CD14-positive monocyte (primary cell): ENCODE results near the gene TTC36. TPM values are rescaled to one million over a fixed set of nuclear protein-coding genes. Genes with fewer than 3 reads are reported as not detected.

Experiments
- DNase-seq, 3 donors: peaks; one replicate each; pipeline ENCODE4 v3.0.0-alpha.2; 2011 to 2022
- H2AFZ ChIP-seq: 2 replicates; pipeline ENCODE4 v1.6.0; 2012; ENCODE audit warnings: mild to moderate bottlenecking, low read depth, low read length, inconsistent platforms; ENCODE audit not compliant: insufficient read depth, poor library complexity, severe bottlenecking
- H3K27ac ChIP-seq, 2 donors: 1 replicate in 1 of 2; 2 replicates in 1 of 2; pipeline ENCODE4 v1.5.1; 2012 to 2013; ENCODE audit warnings: low read length in 2 of 2, control low read depth in 1 of 2, inconsistent platforms in 1 of 2, low read depth in 1 of 2, mild to moderate bottlenecking in 1 of 2
- H3K27me3 ChIP-seq, 2 donors: one replicate each; pipeline versions ENCODE4 v1.6.0 to v1.6.1; 2011 to 2013; ENCODE audit warnings: low read length in 2 of 2; ENCODE audit not compliant: control insufficient read depth in 2 of 2, insufficient read depth in 2 of 2
- H3K36me3 ChIP-seq, 2 donors: replicated peaks in 1 of 2; 1 replicate in 1 of 2; 2 replicates in 1 of 2; pipeline versions ENCODE4 v1.5.1 to v1.6.1; 2012 to 2013; ENCODE audit warnings: low read length in 2 of 2, control low read depth in 1 of 2, inconsistent platforms in 1 of 2, mild to moderate bottlenecking in 1 of 2; ENCODE audit not compliant: insufficient read depth in 2 of 2, control insufficient read depth in 1 of 2
- H3K4me1 ChIP-seq, 2 donors: 1 replicate in 1 of 2; 2 replicates in 1 of 2; pipeline versions ENCODE4 v1.5.1 to v1.6.1; 2012 to 2013; ENCODE audit warnings: low read length in 2 of 2, control low read depth in 1 of 2, inconsistent platforms in 1 of 2, mild to moderate bottlenecking in 1 of 2, moderate library complexity in 1 of 2; ENCODE audit not compliant: insufficient read depth in 2 of 2, control insufficient read depth in 1 of 2
- H3K4me2 ChIP-seq: replicated peaks from 2 replicates; pipeline ENCODE3; 2012; ENCODE audit warnings: low read length, moderate library complexity, mild to moderate bottlenecking; ENCODE audit not compliant: poor library complexity, severe bottlenecking; ENCODE audit errors: extremely low read depth
- H3K4me3 ChIP-seq, 3 experiments: fragments of 200-600 bp in 1 of 3; sonication (generic) in 1 of 3; replicated peaks in 1 of 3; 1 replicate in 2 of 3; 2 replicates in 1 of 3; pipeline ENCODE4 v1.5.1; 2011 to 2013; ENCODE audit warnings: low read length in 3 of 3, mild to moderate bottlenecking in 3 of 3, control low read depth in 2 of 3, low read depth in 2 of 3, inconsistent platforms in 1 of 3, moderate library complexity in 1 of 3
- H3K79me2 ChIP-seq: 2 replicates; pipeline ENCODE4 v1.6.0; 2012; ENCODE audit warnings: mild to moderate bottlenecking, control low read depth, inconsistent platforms, low read length, moderate library complexity; ENCODE audit not compliant: insufficient read depth
- H3K9ac ChIP-seq: 2 replicates; pipeline ENCODE4 v1.6.0; 2017; ENCODE audit warnings: low read length, mild to moderate bottlenecking; ENCODE audit not compliant: insufficient read depth, poor library complexity, severe bottlenecking
- H3K9me3 ChIP-seq, 2 donors: replicated peaks in 1 of 2; 1 replicate in 1 of 2; 2 replicates in 1 of 2; pipeline versions ENCODE4 v1.5.1 to v1.6.1; 2012 to 2013; ENCODE audit warnings: low read length in 2 of 2, control low read depth in 1 of 2; ENCODE audit not compliant: control insufficient read depth in 1 of 2, insufficient read depth in 1 of 2
- H4K20me1 ChIP-seq: 2 replicates; pipeline ENCODE4 v1.6.0; 2012; ENCODE audit warnings: mild to moderate bottlenecking, low read length, control low read depth, moderate library complexity; ENCODE audit not compliant: insufficient read depth
- H3K27ac Mint-ChIP-seq, 7 donors: one replicate each; pipeline ENCODE4 v1.8.0; 2020; ENCODE audit warnings: mild to moderate bottlenecking in 7 of 7, mixed read lengths in 7 of 7, moderate library complexity in 6 of 7, inconsistent platforms in 2 of 7
- H3K27me3 Mint-ChIP-seq, 3 donors: one replicate each; pipeline ENCODE4 v1.8.0; 2021 to 2022; ENCODE audit warnings: low read depth in 3 of 3, mild to moderate bottlenecking in 3 of 3, mixed read lengths in 3 of 3, moderate library complexity in 3 of 3, inconsistent platforms in 1 of 3
- H3K36me3 Mint-ChIP-seq, 2 donors: one replicate each; pipeline ENCODE4 v1.8.0; 2020; ENCODE audit warnings: mixed read lengths in 2 of 2, inconsistent platforms in 1 of 2, mild to moderate bottlenecking in 1 of 2
- H3K4me1 Mint-ChIP-seq: one replicate; pipeline ENCODE4 v1.8.0; 2020; ENCODE audit warnings: mild to moderate bottlenecking, mixed read lengths
- H3K4me3 Mint-ChIP-seq, 2 donors: one replicate each; pipeline ENCODE4 v1.8.0; 2020; ENCODE audit warnings: mild to moderate bottlenecking in 2 of 2, mixed read lengths in 2 of 2, moderate library complexity in 1 of 2
- H3K9me3 Mint-ChIP-seq, 7 donors: one replicate each; pipeline ENCODE4 v1.8.0; 2020 to 2022; ENCODE audit warnings: mixed read lengths in 7 of 7, mild to moderate bottlenecking in 6 of 7, moderate library complexity in 6 of 7, inconsistent platforms in 2 of 7
- WGBS: methylation state at CpG from one replicate; pipeline ENCODE4 v1.1.5; 2013; ENCODE audit warnings: missing lambda C conversion rate; ENCODE audit not compliant: insufficient coverage; 5-methylcytosine and 5-hydroxymethylcytosine counted together
- intact Hi-C, 2 donors: fragments of 100-400 bp; cut with micrococcal nuclease; formaldehyde crosslinking; loops; one replicate each; pipeline versions ENCODE4 v1.15.0 to v1.15.1; 2023
- polyA plus RNA-seq, 3 donors: library from polyadenylated mRNA; depleted of rRNA in 1 of 3; unstranded in 2 of 3; stranded (reverse) in 1 of 3; fragments of 300-500 nt in 2 of 3; fragments of >200 nt in 1 of 3; fragmentation: Illumina TruSeq in 2 of 3; gene quantifications; 1 replicate in 2 of 3; 2 replicates in 1 of 3; pipeline ENCODE4 v1.2.3, GENCODE V29; 2012 to 2021
- TF ChIP-seq, protein P1 (sequence below): fragments of 200-600 bp; IDR thresholded peaks from one replicate; pipeline ENCODE4 v1.8.0; 2022; ENCODE audit warnings: antibody characterized with exemption, mild to moderate bottlenecking

Gene TTC36
- polyA plus RNA-seq, 3 donors = not detected

DNA sequence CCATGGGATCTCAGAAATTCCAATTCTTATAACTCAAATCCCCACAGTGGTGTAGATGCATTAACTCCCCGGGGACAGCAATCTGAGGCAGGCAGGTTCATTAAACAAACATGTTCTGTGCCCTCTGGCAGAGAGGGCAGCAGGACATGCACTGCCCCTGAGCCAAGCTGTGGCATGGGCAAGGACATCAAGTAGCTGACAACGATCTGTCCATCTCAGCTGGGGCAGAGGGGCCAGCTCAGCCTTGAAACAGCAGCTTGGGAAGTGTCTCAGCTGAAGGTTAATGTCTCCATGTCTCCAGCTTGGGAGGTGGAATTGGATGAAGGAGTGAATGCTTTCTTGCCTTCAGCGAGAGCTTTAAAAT, 17.4 kb downstream of the TTC36 start:
- 78% methylated on average over 2 of the region's 3 CpGs for WGBS
- Histone ChIP-seq H3K9me3 (no peaks in the 10 kb centered on the region), H3K79me2 (no peaks in the 10 kb centered on the region), H3K27me3 (no peaks in the 10 kb centered on the region), H3K4me3 (no peak overlapping the region), H3K36me3 (peaks cover 0 to 15% of the 10 kb centered on the region in 2 donors), H3K27ac (no peak overlapping the region), H3K4me1 (no peaks in the 10 kb centered on the region), H2AFZ (no peak overlapping the region), H4K20me1 (no peaks in the 10 kb centered on the region), H3K9ac (no peak overlapping the region), H3K4me2 (no peak overlapping the region)
- DNase-seq = no peak
- H3K27me3 Mint-ChIP-seq = no peaks in the 10 kb centered on the region
- intact Hi-C loops = no loop called here
- TF ChIP-seq, protein P1, sequence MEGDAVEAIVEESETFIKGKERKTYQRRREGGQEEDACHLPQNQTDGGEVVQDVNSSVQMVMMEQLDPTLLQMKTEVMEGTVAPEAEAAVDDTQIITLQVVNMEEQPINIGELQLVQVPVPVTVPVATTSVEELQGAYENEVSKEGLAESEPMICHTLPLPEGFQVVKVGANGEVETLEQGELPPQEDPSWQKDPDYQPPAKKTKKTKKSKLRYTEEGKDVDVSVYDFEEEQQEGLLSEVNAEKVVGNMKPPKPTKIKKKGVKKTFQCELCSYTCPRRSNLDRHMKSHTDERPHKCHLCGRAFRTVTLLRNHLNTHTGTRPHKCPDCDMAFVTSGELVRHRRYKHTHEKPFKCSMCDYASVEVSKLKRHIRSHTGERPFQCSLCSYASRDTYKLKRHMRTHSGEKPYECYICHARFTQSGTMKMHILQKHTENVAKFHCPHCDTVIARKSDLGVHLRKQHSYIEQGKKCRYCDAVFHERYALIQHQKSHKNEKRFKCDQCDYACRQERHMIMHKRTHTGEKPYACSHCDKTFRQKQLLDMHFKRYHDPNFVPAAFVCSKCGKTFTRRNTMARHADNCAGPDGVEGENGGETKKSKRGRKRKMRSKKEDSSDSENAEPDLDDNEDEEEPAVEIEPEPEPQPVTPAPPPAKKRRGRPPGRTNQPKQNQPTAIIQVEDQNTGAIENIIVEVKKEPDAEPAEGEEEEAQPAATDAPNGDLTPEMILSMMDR = no peak
- H3K4me3 Mint-ChIP-seq = no peak overlapping the region
- no peak overlapping the region for H3K27ac Mint-ChIP-seq
- H3K9me3 Mint-ChIP-seq = peaks cover 0 to 3% (median 0%) of the 10 kb centered on the region in 7 donors
- H3K4me1 Mint-ChIP-seq = no peaks in the 10 kb centered on the region
- H3K36me3 Mint-ChIP-seq = peaks cover 15 to 18% of the 10 kb centered on the region in 2 donors

DNA sequence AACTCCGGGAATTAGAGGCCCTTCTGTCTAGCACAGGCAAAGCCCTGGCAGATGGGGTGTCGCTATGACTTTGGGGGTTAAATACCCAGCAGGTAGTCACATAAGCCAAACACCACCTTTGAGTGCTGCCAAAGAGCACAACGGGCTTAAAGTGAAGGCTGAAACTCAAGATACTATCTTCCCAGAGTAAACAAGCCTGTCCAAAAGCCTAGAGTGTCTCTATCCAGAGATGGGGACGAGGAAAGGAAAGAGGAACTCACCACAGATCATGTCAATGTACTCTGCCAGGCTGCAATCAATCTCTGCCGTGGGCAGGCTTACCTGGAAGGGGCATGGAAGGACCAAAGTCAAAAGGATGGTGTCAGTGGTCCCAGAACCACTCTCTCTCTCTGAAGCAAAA, 18.3 kb downstream of the TTC36 start:
- no peak overlapping the region for H3K9ac ChIP-seq
- Mint-ChIP-seq H3K9me3 (peaks cover 0 to 3% (median 0%) of the 10 kb centered on the region in 7 donors), H3K27me3 (peaks cover 0 to 1% (median 0%) of the 10 kb centered on the region in 3 donors), H3K4me3 (no peak overlapping the region), H3K4me1 (no peaks in the 10 kb centered on the region), H3K27ac (no peak overlapping the region), H3K36me3 (peaks cover 17 to 21% of the 10 kb centered on the region in 2 donors)
- no peaks in the 10 kb centered on the region for H3K79me2 ChIP-seq
- H2AFZ ChIP-seq = no peak overlapping the region
- H3K9me3 ChIP-seq = no peaks in the 10 kb centered on the region
- no peaks in the 10 kb centered on the region for H3K4me1 ChIP-seq
- no peak overlapping the region for H3K4me3 ChIP-seq
- 93% methylated on average over 3 of the region's 5 CpGs for WGBS
- peaks cover 0 to 15% of the 10 kb centered on the region in 2 donors for H3K36me3 ChIP-seq
- no peak overlapping the region for H3K27ac ChIP-seq
- no peak for DNase-seq
- no peaks in the 10 kb centered on the region for H3K27me3 ChIP-seq
- TF ChIP-seq, protein P1 = no peak
- no peaks in the 10 kb centered on the region for H4K20me1 ChIP-seq
- intact Hi-C loops = no loop called here
- no peak overlapping the region for H3K4me2 ChIP-seq
